Activated CD4-positive, alpha-beta memory T cell treated with anti-CD3 and anti-CD28 coated beads, Interleukin-2, amount 10 ng/mL, durations not matched to agents 7 days and 5 days (primary cell): ENCODE measurements around the gene BTNL9. TPM values are rescaled to one million over a fixed set of nuclear protein-coding genes. Genes with fewer than 3 reads are reported as not detected.

Experiments
- total RNA-seq, 2 experiments: library from RNA; stranded (reverse); gene quantifications; one replicate each; pipeline ENCODE4 v1.2.3, GENCODE V29; 2021

BTNL9 gene
- total RNA-seq, 2 experiments from 2014 or later: not detected

Other genes with a start within 250 kb of the BTNL9 start
- gene MGAT1, start 237.5 kb upstream of the BTNL9 start, total RNA-seq: 100 to 1,000 TPM; 184 to 185 TPM
- 10 to 100 TPM; 19.4 to 20.0 TPM for gene ZFP62, start 179.0 kb upstream of the BTNL9 start, total RNA-seq
- not detected for gene BTNL8, start 141.1 kb upstream of the BTNL9 start, total RNA-seq
- not detected for gene BTNL3, start 51.4 kb upstream of the BTNL9 start, total RNA-seq
- not detected for gene OR2V1, start 90.9 kb downstream of the BTNL9 start, total RNA-seq
- gene OR2V2, start 107.3 kb downstream of the BTNL9 start, total RNA-seq: not detected
- 1 to 10 TPM; 1.9 to 2.0 TPM for gene TRIM7, start 164.9 kb downstream of the BTNL9 start, total RNA-seq
- gene TRIM41, start 183.0 kb downstream of the BTNL9 start, total RNA-seq: 10 to 100 TPM; 42.4 to 43.7 TPM
- gene RACK1, start 203.6 kb downstream of the BTNL9 start, total RNA-seq: 1,000 to 10,000 TPM; 1,749 to 1,772 TPM
- 10 to 100 TPM; 24.0 to 24.2 TPM for gene TRIM52, start 220.9 kb downstream of the BTNL9 start, total RNA-seq